ENCODE data around the gene THAP10. TPM values are rescaled to one million over a fixed set of nuclear protein-coding genes. Genes with fewer than 3 reads are reported as not detected.
"Not testable (repeated sequence)": the region's sequence is repeated elsewhere in the genome, so short reads cannot be mapped to it uniquely, and the experiment has no call there.

The THAP10 gene
- total and polyA plus RNA-seq, 2 experiments from 2014 or later = 2.1 to 3.0 TPM

DNA sequence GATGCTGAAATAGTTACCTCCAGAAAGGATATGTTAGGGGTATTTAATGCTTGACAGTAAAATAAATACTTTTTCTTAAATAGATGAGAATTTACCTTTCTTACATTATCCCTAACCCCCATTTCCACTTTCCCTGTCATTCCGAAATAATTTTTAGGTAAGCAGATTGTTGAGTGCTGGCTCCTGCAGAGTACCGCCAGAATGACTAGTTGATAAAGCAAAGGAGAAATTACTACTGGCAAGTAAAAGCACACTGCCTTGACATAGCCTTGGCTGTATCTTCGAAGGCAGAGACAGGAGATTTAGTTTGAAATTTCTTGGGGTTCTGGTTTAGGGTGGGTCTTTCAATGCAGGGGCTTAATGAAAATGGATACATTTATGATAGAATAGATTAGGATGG lies 41.2 kb upstream of the THAP10 start:
- Histone ChIP-seq H3K4me3 (no peak overlapping the region), H3K79me2 (no peaks in the 10 kb centered on the region), H3K4me1 (ENCODE audit: insufficient read depth) (no peaks in the 10 kb centered on the region), H3K36me3 (replicated peaks; ENCODE audit: insufficient read depth, low read depth) (no peaks in the 10 kb centered on the region), H3K27ac (no peak overlapping the region), H3K9me3 (ENCODE audit: low read depth) (no peaks in the 10 kb centered on the region), H3K4me2 (no peak overlapping the region), H2AFZ (no peak overlapping the region), H3K27me3 (no peaks in the 10 kb centered on the region), H3K9me2 (replicated peaks; ENCODE audit: insufficient read depth) (no peaks in the 10 kb centered on the region), H4K20me1 (ENCODE audit: insufficient read depth, poor library complexity, severe bottlenecking) (no peaks in the 10 kb centered on the region)
- 61% methylated on average over 3 of the region's 3 CpGs for WGBS (ENCODE audit: low lambda C conversion rate, missing lambda C conversion rate)
- TF ChIP-seq EZH2phosphoT487 (IDR thresholded peaks at IDR 0.05; ENCODE audit: low read depth, severe bottlenecking, unreplicated experiment) (no peak), EZH2 (IDR thresholded peaks at IDR 0.05; ENCODE audit: borderline replicate concordance) (no peak)
- TF ChIP-seq, protein P1, sequence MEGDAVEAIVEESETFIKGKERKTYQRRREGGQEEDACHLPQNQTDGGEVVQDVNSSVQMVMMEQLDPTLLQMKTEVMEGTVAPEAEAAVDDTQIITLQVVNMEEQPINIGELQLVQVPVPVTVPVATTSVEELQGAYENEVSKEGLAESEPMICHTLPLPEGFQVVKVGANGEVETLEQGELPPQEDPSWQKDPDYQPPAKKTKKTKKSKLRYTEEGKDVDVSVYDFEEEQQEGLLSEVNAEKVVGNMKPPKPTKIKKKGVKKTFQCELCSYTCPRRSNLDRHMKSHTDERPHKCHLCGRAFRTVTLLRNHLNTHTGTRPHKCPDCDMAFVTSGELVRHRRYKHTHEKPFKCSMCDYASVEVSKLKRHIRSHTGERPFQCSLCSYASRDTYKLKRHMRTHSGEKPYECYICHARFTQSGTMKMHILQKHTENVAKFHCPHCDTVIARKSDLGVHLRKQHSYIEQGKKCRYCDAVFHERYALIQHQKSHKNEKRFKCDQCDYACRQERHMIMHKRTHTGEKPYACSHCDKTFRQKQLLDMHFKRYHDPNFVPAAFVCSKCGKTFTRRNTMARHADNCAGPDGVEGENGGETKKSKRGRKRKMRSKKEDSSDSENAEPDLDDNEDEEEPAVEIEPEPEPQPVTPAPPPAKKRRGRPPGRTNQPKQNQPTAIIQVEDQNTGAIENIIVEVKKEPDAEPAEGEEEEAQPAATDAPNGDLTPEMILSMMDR (IDR thresholded peaks at IDR 0.05; ENCODE audit: poor library complexity) = no peak
- no peak for DNase-seq (ENCODE audit: low spot score)

DNA sequence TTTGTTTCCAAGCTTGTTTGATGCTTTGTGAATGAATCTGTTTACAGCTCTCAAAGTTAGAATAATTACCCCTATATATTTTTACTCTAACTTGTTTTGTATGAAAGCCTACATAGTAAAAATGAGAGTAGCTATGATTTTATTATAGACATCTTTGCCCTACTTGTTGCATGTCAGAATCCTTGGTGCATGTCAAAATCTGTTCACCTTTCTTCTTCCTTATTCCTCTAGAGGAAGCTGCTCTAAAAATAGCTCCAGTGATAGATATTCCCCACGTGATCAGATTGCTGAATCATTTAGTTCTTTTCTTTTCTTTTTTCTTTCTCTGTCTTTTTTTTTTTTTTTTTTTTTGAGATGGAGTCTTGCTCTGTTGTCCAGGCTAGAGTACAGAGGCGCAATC lies 40.2 kb upstream of the THAP10 start:
- Histone ChIP-seq H3K27me3 (no peaks in the 10 kb centered on the region), H3K4me2 (no peak overlapping the region), H3K36me3 (replicated peaks; ENCODE audit: insufficient read depth, low read depth) (no peaks in the 10 kb centered on the region), H3K9me2 (replicated peaks; ENCODE audit: insufficient read depth) (no peaks in the 10 kb centered on the region), H2AFZ (no peak overlapping the region), H3K79me2 (no peaks in the 10 kb centered on the region), H3K4me1 (ENCODE audit: insufficient read depth) (no peaks in the 10 kb centered on the region), H4K20me1 (ENCODE audit: insufficient read depth, poor library complexity, severe bottlenecking) (no peaks in the 10 kb centered on the region), H3K27ac (no peak overlapping the region), H3K4me3 (no peak overlapping the region), H3K9me3 (ENCODE audit: low read depth) (no peaks in the 10 kb centered on the region)
- DNase-seq (ENCODE audit: low spot score) = no peak
- TF ChIP-seq, protein P1 (IDR thresholded peaks at IDR 0.05; ENCODE audit: poor library complexity) = no peak
- no peak for TF ChIP-seq EZH2phosphoT487 (IDR thresholded peaks at IDR 0.05; ENCODE audit: low read depth, severe bottlenecking, unreplicated experiment)
- TF ChIP-seq EZH2 (IDR thresholded peaks at IDR 0.05; ENCODE audit: borderline replicate concordance) = no peak
- WGBS (ENCODE audit: low lambda C conversion rate, missing lambda C conversion rate) = 89% methylated on average over 2 of the region's 2 CpGs

DNA sequence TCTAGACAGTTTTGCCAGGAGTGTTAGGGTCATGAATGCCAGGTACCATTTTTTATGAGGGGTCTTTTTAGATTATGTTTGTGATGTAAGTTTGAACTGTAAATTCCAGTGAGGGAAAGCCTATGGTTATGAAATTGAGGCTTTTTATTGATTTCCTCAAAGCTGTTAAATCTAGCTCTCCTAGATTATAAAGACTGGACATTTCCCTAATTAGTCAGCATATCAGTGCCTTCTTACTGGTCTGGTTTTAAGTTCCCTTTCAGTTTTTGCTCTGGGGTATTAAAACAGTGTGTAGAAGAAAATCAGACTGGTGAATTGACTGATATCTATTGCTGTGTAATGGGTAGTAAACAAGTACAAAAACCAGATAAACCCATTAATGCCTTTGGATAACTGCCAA lies 39.6 kb upstream of the THAP10 start:
- no peak overlapping the region for H3K27ac ChIP-seq
- H3K9me2 ChIP-seq (replicated peaks; ENCODE audit: insufficient read depth) = no peaks in the 10 kb centered on the region
- no peaks in the 10 kb centered on the region for H3K36me3 ChIP-seq (replicated peaks; ENCODE audit: insufficient read depth, low read depth)
- H3K9me3 ChIP-seq (ENCODE audit: low read depth) = no peaks in the 10 kb centered on the region
- no peak overlapping the region for H2AFZ ChIP-seq
- TF ChIP-seq, protein P1 (IDR thresholded peaks at IDR 0.05; ENCODE audit: poor library complexity) = no peak
- TF ChIP-seq EZH2 (IDR thresholded peaks at IDR 0.05; ENCODE audit: borderline replicate concordance) = no peak
- no peak for TF ChIP-seq EZH2phosphoT487 (IDR thresholded peaks at IDR 0.05; ENCODE audit: low read depth, severe bottlenecking, unreplicated experiment)
- no peaks in the 10 kb centered on the region for H3K27me3 ChIP-seq
- no peak overlapping the region for H3K4me2 ChIP-seq
- DNase-seq (ENCODE audit: low spot score) = no peak
- no peak overlapping the region for H3K4me3 ChIP-seq
- no peaks in the 10 kb centered on the region for H4K20me1 ChIP-seq (ENCODE audit: insufficient read depth, poor library complexity, severe bottlenecking)
- H3K4me1 ChIP-seq (ENCODE audit: insufficient read depth) = no peaks in the 10 kb centered on the region
- H3K79me2 ChIP-seq = no peaks in the 10 kb centered on the region

DNA sequence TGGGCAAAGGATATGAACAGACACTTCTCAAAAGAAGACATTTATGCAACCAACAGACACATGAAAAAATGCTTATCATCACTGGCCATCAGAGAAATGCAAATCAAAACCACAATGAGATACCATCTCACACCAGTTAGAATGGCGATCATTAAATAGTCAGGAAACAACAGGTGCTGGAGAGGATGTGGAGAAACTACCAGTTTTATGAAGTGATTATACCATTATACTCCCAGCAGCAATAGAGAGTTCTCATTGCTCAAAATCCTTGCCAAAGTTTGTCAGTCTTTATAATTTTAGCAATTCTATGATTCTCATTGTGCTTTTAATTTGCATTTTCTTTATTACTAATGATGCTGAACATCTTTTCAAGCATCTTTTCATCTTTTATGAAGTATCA lies 34.7 kb upstream of the THAP10 start:
- H3K27me3 ChIP-seq; DNase-seq (ENCODE audit: low spot score); H3K4me3 ChIP-seq; H3K36me3 ChIP-seq (replicated peaks; ENCODE audit: insufficient read depth, low read depth); H3K9me3 ChIP-seq (ENCODE audit: low read depth); H3K4me1 ChIP-seq (ENCODE audit: insufficient read depth); H2AFZ ChIP-seq; H4K20me1 ChIP-seq (ENCODE audit: insufficient read depth, poor library complexity, severe bottlenecking); H3K9me2 ChIP-seq (replicated peaks; ENCODE audit: insufficient read depth); H3K4me2 ChIP-seq; H3K27ac ChIP-seq; H3K79me2 ChIP-seq: not testable (repeated sequence)
- 86% methylated on average over 1 of the region's 1 CpG for WGBS (ENCODE audit: low lambda C conversion rate, missing lambda C conversion rate)
